HCT116 (cell line): ENCODE data around the gene CIROP. TPM values are rescaled to one million over a fixed set of nuclear protein-coding genes. Genes with fewer than 3 reads are reported as not detected.
A peak's percentile ranks its signal among the peaks of the same experiment; 100 is the strongest.

Experiments
- ATAC-seq: fragments of 200-7000 bp; cut with Tn5 transposase; 2 replicates; pipeline ENCODE4 v1.9.1; 2020; ENCODE audit warnings: mild to moderate bottlenecking, moderate library complexity
- BruUV-seq: library from RNA; stranded (reverse); fragments of 400-500 nt; replicated peaks from 2 replicates; lab custom pipeline; 2021; lab: Mats Ljungman, UMichigan
- CTCF ChIA-PET: fragments of 300-600 bp; sonication (Branson Sonifier 250); formaldehyde crosslinking; loops from one replicate; lab custom pipeline; 2021; ENCODE audit warnings: antibody characterized with exemption; lab: Charles Lee
- POLR2A ChIA-PET: fragments of 300-600, 350-600 bp; sonication (Branson Sonifier 250); formaldehyde crosslinking; loops from one replicate; lab custom pipeline; 2021; ENCODE audit warnings: antibody characterized with exemption; lab: Charles Lee
- RAD21 ChIA-PET, 2 experiments: fragments of 300-600 bp; sonication (Branson Sonifier 250); formaldehyde crosslinking; loops; one replicate each; lab custom pipeline; 2023; ENCODE audit warnings: low total read pairs in 2 of 2; ENCODE audit not compliant: uncharacterized antibody in 2 of 2, unreplicated experiment in 2 of 2, low non-redundant PET in 1 of 2; lab: Charles Lee
- DNase-seq: peaks from one replicate; pipeline ENCODE4 v3.0.0-alpha.2; 2010; ENCODE audit warnings: low read depth, low spot score
- H2AFZ ChIP-seq: fragments of 200-600 bp; shearing (Covaris generic), sonication (generic); 2 replicates; pipeline ENCODE4 v1.6.1; 2017; ENCODE audit warnings: low read depth, mixed run types, mixed read lengths, antibody characterized with exemption, low read length; ENCODE audit not compliant: poor library complexity, severe bottlenecking
- H3K27ac ChIP-seq: 2 replicates; pipeline ENCODE4 v1.5.1; 2012; ENCODE audit warnings: low read depth, low read length
- H3K27me3 ChIP-seq: fragments of 200-600 bp; sonication (generic); 2 replicates; pipeline ENCODE4 v1.6.1; 2016; ENCODE audit warnings: mixed run types, low read length, mixed read lengths; ENCODE audit not compliant: insufficient read depth
- H3K36me3 ChIP-seq, 2 experiments: fragments of 200-500 bp in 1 of 2; fragments of 200-600 bp in 1 of 2; sonication (Bioruptor generic) in 1 of 2; sonication (generic) in 1 of 2; 2 replicates each; pipeline versions ENCODE4 v1.5.1 to v1.6.1; 2014 to 2016; ENCODE audit warnings: low read length in 2 of 2, inconsistent platforms in 1 of 2, mixed read lengths in 1 of 2, mixed run types in 1 of 2; ENCODE audit not compliant: insufficient read depth in 2 of 2, control insufficient read depth in 1 of 2
- H3K4me1 ChIP-seq, 2 experiments: fragments of 200-600 bp in 1 of 2; sonication (generic) in 1 of 2; 2 replicates each; pipeline versions ENCODE4 v1.5.1 to v1.6.1; 2012 to 2017; ENCODE audit warnings: low read length in 2 of 2, inconsistent platforms in 1 of 2, mild to moderate bottlenecking in 1 of 2, mixed read lengths in 1 of 2, mixed run types in 1 of 2, moderate library complexity in 1 of 2; ENCODE audit not compliant: insufficient read depth in 2 of 2, control insufficient read depth in 1 of 2
- H3K4me2 ChIP-seq: fragments of 200-600 bp; sonication (generic); 2 replicates; pipeline ENCODE4 v1.6.1; 2017; ENCODE audit warnings: mixed run types, low read length, mixed read lengths
- H3K4me3 ChIP-seq, 2 experiments: fragments of 200-600 bp in 1 of 2; sonication (generic) in 1 of 2; replicated peaks in 1 of 2; 2 replicates each; pipeline ENCODE4 v1.5.1; 2011 to 2016; ENCODE audit warnings: low read length in 2 of 2, control low read depth in 1 of 2, low read depth in 1 of 2, mild to moderate bottlenecking in 1 of 2, mixed read lengths in 1 of 2, mixed run types in 1 of 2
- H3K79me2 ChIP-seq: fragments of 200-600 bp; sonication (generic); 2 replicates; pipeline ENCODE4 v1.6.1; 2017; ENCODE audit warnings: mild to moderate bottlenecking, mixed run types, low read length, moderate library complexity, mixed read lengths; ENCODE audit not compliant: insufficient read depth
- H3K9ac ChIP-seq: fragments of 200-600 bp; sonication (generic); 2 replicates; pipeline ENCODE4 v1.6.1; 2016; ENCODE audit warnings: low read length, mixed read lengths
- H3K9me2 ChIP-seq: fragments of 200-600 bp; sonication (generic), shearing (Covaris generic); 2 replicates; pipeline ENCODE4 v1.6.1; 2017; ENCODE audit warnings: mixed run types, mild to moderate bottlenecking, moderate library complexity; ENCODE audit not compliant: insufficient read depth
- H3K9me3 ChIP-seq, 2 experiments: fragments of 200-500 bp in 1 of 2; fragments of 200-600 bp in 1 of 2; sonication (Bioruptor generic) in 1 of 2; sonication (generic) in 1 of 2; 2 replicates each; pipeline ENCODE4 v1.6.1; 2014 to 2017; ENCODE audit warnings: low read length in 2 of 2, mixed read lengths in 2 of 2, inconsistent platforms in 1 of 2, low read depth in 1 of 2, mild to moderate bottlenecking in 1 of 2, mixed run types in 1 of 2, moderate library complexity in 1 of 2; ENCODE audit not compliant: control insufficient read depth in 1 of 2, insufficient read depth in 1 of 2
- H4K20me1 ChIP-seq: fragments of 200-600 bp; sonication (generic), shearing (Covaris generic); 2 replicates; pipeline ENCODE4 v1.6.1; 2017; ENCODE audit warnings: mixed run types, mild to moderate bottlenecking, moderate library complexity; ENCODE audit not compliant: insufficient read depth
- EGR1 ChIP-seq: IDR thresholded peaks from 2 replicates; pipeline ENCODE4 v1.6.1; 2012; ENCODE audit warnings: low read depth
- ELF1 ChIP-seq: IDR thresholded peaks from 2 replicates; pipeline ENCODE4 v1.6.1; 2012; ENCODE audit warnings: low read depth, borderline replicate concordance
- EZH2phosphoT487 ChIP-seq: fragments of 200-600 bp; IDR thresholded peaks from 2 replicates; pipeline ENCODE4 v1.6.1; 2018; ENCODE audit warnings: antibody characterized with exemption, borderline replicate concordance
- JUND ChIP-seq: IDR thresholded peaks from 2 replicates; pipeline ENCODE4 v1.6.1; 2012
- POLR2AphosphoS5 ChIP-seq: IDR thresholded peaks from 2 replicates; pipeline ENCODE4 v1.6.1; 2011; ENCODE audit warnings: mild to moderate bottlenecking, low read depth, low read length, moderate library complexity
- SRF ChIP-seq: IDR thresholded peaks from 2 replicates; pipeline ENCODE4 v1.6.1; 2012; ENCODE audit warnings: low read depth
- TCF7L2 ChIP-seq: IDR thresholded peaks from 2 replicates; pipeline ENCODE4 v1.7.0; 2011; ENCODE audit warnings: borderline replicate concordance, inconsistent platforms; ENCODE audit not compliant: insufficient read depth, insufficient read length; ENCODE audit errors: extremely low read depth
- intact Hi-C: fragments of 100-400 bp; cut with micrococcal nuclease; formaldehyde crosslinking; loops from 2 replicates; pipeline ENCODE4 v1.10.0; 2022
- total RNA-seq: library from RNA; stranded (reverse); gene quantifications from one replicate; pipeline ENCODE4 v1.2.1, GENCODE V29; 2021; ENCODE audit not compliant: unreplicated experiment
- TF ChIP-seq, protein P1 (sequence below): IDR thresholded peaks from 2 replicates; pipeline ENCODE4 v1.6.1; 2011; ENCODE audit warnings: mild to moderate bottlenecking, low read length, moderate library complexity; ENCODE audit not compliant: insufficient replicate concordance; ENCODE audit errors: extremely low read depth
- TF ChIP-seq, protein P2 (sequence below): IDR thresholded peaks from 2 replicates; pipeline ENCODE4 v1.6.1; 2012
- TF ChIP-seq, protein P3 (sequence below), 3 experiments: fragments of 200-600 bp in 1 of 3; sonication (generic) in 1 of 3; IDR thresholded peaks in 2 of 3; conservative IDR thresholded peaks in 1 of 3; 2 replicates each; pipeline ENCODE4 v1.5.1; 2012 to 2017; ENCODE audit warnings: low read depth in 2 of 3, low read length in 2 of 3, antibody characterized with exemption in 1 of 3, borderline replicate concordance in 1 of 3, control low read depth in 1 of 3, mild to moderate bottlenecking in 1 of 3, mixed read lengths in 1 of 3, mixed run types in 1 of 3, moderate library complexity in 1 of 3; ENCODE audit not compliant: insufficient read depth in 1 of 3
- TF ChIP-seq, protein P4 (sequence below): IDR thresholded peaks from 2 replicates; pipeline ENCODE4 v1.6.1; 2012; ENCODE audit warnings: low read depth

CIROP gene
- total RNA-seq, 1 experiment from 2014 or later, result not detected

DNA sequence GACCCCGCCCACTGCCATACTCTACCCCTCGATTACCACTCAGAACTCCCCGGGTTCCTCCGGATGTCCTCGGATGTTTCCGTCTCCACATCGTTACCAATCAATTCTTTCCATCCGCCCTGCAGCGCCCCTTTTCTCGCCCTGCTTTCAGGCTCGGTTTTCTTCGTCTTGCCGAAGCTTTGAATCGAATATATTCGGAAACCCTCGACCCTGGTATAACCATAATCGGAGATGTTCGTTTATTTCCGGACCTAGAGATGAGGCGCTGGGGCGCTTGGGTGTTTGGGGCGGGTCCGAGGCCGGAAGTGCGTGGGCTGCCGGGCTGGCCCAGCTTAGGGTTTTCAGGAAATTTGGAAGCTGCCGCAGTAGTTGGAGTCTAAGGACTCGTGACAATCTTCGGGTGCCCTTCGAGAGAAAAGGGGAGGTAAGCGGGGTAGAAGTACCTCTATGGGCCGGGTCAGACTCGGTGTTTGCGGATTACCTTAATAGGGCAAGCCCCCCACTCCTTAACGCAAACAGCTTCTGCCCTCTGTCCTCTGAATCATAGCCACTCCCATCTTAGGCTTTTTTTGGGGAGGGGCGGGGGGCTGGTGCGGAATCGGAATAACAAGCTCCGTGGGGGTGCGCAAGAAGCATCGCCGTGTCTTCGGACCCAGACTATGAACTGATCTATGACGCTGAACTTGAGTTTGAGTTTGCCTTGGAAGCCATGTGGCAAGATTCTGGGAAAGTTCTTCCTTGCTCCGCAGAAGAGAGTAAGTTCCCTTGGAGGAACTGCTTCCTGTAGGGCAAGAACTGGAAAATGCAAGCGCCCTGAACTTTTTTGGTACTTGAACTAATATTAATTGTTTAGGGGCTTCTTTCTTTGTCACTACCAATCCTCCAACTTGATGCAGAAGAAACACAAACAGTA lies 9.3 kb downstream of the CIROP start, which contains the start of gene C14orf119 (continued):
- TF ChIP-seq, protein P1, sequence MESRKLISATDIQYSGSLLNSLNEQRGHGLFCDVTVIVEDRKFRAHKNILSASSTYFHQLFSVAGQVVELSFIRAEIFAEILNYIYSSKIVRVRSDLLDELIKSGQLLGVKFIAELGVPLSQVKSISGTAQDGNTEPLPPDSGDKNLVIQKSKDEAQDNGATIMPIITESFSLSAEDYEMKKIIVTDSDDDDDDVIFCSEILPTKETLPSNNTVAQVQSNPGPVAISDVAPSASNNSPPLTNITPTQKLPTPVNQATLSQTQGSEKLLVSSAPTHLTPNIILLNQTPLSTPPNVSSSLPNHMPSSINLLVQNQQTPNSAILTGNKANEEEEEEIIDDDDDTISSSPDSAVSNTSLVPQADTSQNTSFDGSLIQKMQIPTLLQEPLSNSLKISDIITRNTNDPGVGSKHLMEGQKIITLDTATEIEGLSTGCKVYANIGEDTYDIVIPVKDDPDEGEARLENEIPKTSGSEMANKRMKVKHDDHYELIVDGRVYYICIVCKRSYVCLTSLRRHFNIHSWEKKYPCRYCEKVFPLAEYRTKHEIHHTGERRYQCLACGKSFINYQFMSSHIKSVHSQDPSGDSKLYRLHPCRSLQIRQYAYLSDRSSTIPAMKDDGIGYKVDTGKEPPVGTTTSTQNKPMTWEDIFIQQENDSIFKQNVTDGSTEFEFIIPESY, result no peak
- TF ChIP-seq EZH2phosphoT487, result no peak
- 0 out of 2 replicates have a peak, but pooled peaks have one; percentile 13 for TF ChIP-seq JUND
- TF ChIP-seq, protein P2, sequence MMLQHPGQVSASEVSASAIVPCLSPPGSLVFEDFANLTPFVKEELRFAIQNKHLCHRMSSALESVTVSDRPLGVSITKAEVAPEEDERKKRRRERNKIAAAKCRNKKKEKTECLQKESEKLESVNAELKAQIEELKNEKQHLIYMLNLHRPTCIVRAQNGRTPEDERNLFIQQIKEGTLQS, result no peak
- peak; percentile 80 for TF ChIP-seq POLR2AphosphoS5
- peak; percentile 92 for TF ChIP-seq SRF
- TF ChIP-seq ELF1, result peak; percentile 75
- peak; percentile 95 for TF ChIP-seq EGR1

DNA sequence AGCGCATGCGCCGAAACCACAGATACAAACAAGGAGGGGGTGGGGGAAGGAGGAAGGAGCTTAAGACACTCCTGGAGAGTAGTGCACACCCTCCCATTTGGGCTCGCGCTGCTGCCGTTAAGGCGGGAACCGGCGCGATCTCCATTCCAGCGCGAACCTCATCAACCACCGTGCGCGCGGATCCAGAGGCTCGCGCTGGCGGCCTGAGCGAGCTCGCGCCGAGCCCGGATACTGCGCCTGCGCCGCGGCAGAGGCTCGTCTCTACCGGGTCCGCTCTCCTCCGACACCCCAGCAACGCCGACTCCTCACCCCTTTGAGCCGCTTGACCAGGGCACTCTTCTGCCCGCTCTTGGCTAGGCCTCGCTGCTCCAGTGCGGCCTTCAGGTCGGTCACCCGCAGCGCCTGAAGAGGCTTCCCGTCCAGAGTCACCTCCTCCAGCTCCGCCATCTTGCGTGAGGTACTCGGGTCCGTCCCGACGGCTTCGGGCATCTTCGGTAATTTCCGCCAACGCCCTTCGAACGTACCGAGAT lies 10.1 kb downstream of the CIROP start, which contains the start of gene ACIN1:
ACIN1 (minus strand) TSS at position 471 of the 530 bp plus-strand sequence; CDS start at position 447, 24 bp downstream.
- DNase-seq, result peak; percentile 74
- CTCF ChIA-PET, result interaction anchor here (0.7 to 3.0 kb wide), 17 partner anchors 9 to 242 kb away, joined by 3 to 64 read pairs (median 6); partner anchors contain the start of genes CDH24 and PRMT5
- ATAC-seq, result peak; percentile 63
- Histone ChIP-seq H3K36me3 (peaks cover 37 to 40% of the 10 kb centered on the region in 2 experiments), H3K4me3 (peak within 1 kb of the TSS; percentile 90 to 96), H3K9ac (peak within 1 kb of the TSS; percentile 94), H3K4me2 (peak within 1 kb of the TSS; percentile 95), H3K27me3 (no peaks in the 10 kb centered on the region), H3K9me2 (no peaks in the 10 kb centered on the region), H2AFZ (no peak within 1 kb of the TSS), H4K20me1 (peaks cover 6% of the 10 kb centered on the region; the same call in 1 of the 2 replicates), H3K9me3 (no peaks in the 10 kb centered on the region), H3K4me1 (peaks cover 6 to 12% of the 10 kb centered on the region in 2 experiments; a peak in 2 of 4 replicates), H3K27ac (peak within 1 kb of the TSS; percentile 87), H3K79me2 (peaks cover 85% of the 10 kb centered on the region)
- RAD21 ChIA-PET, result interaction anchor here (1.0 to 1.6 kb wide), 4 partner anchors 23 to 26 kb away, joined by 3 to 5 read pairs (median 3); no protein-coding TSS in a partner anchor
- TSS peak; percentile 67 for BruUV-seq
- POLR2A ChIA-PET, result interaction anchor here (0.6 to 2.2 kb wide), 27 partner anchors 9 to 1272 kb away, joined by 3 to 35 read pairs (median 5); partner anchors contain the start of genes AJUBA, BCL2L2, HAUS4 and HOMEZ
- intact Hi-C loops, result loop anchor here (2.0 kb wide), 1 partner anchor 26 kb away; no protein-coding TSS in a partner anchor
- TF ChIP-seq POLR2AphosphoS5 (peak; percentile 69), TCF7L2 (no peak), EGR1 (no peak)
- TF ChIP-seq, protein P3, sequence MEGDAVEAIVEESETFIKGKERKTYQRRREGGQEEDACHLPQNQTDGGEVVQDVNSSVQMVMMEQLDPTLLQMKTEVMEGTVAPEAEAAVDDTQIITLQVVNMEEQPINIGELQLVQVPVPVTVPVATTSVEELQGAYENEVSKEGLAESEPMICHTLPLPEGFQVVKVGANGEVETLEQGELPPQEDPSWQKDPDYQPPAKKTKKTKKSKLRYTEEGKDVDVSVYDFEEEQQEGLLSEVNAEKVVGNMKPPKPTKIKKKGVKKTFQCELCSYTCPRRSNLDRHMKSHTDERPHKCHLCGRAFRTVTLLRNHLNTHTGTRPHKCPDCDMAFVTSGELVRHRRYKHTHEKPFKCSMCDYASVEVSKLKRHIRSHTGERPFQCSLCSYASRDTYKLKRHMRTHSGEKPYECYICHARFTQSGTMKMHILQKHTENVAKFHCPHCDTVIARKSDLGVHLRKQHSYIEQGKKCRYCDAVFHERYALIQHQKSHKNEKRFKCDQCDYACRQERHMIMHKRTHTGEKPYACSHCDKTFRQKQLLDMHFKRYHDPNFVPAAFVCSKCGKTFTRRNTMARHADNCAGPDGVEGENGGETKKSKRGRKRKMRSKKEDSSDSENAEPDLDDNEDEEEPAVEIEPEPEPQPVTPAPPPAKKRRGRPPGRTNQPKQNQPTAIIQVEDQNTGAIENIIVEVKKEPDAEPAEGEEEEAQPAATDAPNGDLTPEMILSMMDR (IDR thresholded peaks at IDR 0.05 in 2 of 3, conservative IDR thresholded peaks at IDR 0.05 in 1 of 3; ENCODE audit: borderline replicate concordance in 1 of 3, insufficient read depth in 1 of 3, low read depth in 2 of 3, low read length in 2 of 3), result no peak
- TF ChIP-seq, protein P4, sequence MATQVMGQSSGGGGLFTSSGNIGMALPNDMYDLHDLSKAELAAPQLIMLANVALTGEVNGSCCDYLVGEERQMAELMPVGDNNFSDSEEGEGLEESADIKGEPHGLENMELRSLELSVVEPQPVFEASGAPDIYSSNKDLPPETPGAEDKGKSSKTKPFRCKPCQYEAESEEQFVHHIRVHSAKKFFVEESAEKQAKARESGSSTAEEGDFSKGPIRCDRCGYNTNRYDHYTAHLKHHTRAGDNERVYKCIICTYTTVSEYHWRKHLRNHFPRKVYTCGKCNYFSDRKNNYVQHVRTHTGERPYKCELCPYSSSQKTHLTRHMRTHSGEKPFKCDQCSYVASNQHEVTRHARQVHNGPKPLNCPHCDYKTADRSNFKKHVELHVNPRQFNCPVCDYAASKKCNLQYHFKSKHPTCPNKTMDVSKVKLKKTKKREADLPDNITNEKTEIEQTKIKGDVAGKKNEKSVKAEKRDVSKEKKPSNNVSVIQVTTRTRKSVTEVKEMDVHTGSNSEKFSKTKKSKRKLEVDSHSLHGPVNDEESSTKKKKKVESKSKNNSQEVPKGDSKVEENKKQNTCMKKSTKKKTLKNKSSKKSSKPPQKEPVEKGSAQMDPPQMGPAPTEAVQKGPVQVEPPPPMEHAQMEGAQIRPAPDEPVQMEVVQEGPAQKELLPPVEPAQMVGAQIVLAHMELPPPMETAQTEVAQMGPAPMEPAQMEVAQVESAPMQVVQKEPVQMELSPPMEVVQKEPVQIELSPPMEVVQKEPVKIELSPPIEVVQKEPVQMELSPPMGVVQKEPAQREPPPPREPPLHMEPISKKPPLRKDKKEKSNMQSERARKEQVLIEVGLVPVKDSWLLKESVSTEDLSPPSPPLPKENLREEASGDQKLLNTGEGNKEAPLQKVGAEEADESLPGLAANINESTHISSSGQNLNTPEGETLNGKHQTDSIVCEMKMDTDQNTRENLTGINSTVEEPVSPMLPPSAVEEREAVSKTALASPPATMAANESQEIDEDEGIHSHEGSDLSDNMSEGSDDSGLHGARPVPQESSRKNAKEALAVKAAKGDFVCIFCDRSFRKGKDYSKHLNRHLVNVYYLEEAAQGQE, result no peak
